ENCODE measurements around the gene DCAF10.

DNA sequence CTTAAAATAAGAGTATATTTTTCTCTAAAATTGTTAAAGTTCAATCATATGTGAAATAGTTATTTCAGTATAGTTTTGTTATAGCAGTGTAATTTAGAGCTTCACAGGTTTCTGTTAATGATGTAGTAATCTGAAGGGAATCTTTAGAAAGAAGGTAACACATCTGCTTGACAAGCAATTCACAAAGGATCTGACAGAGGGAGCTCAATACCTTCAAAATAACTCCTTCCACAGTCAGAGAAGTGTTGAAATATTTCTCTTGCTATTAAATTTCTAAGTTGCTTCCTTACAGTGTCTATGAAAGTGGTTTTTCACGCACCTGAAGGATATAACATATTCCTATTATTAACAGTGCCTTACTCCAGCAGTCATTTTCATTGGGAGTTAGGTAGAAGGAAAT, 58.4 kb downstream of the DCAF10 start:
- TF ChIP-seq, protein P1, sequence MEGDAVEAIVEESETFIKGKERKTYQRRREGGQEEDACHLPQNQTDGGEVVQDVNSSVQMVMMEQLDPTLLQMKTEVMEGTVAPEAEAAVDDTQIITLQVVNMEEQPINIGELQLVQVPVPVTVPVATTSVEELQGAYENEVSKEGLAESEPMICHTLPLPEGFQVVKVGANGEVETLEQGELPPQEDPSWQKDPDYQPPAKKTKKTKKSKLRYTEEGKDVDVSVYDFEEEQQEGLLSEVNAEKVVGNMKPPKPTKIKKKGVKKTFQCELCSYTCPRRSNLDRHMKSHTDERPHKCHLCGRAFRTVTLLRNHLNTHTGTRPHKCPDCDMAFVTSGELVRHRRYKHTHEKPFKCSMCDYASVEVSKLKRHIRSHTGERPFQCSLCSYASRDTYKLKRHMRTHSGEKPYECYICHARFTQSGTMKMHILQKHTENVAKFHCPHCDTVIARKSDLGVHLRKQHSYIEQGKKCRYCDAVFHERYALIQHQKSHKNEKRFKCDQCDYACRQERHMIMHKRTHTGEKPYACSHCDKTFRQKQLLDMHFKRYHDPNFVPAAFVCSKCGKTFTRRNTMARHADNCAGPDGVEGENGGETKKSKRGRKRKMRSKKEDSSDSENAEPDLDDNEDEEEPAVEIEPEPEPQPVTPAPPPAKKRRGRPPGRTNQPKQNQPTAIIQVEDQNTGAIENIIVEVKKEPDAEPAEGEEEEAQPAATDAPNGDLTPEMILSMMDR (IDR thresholded peaks at IDR 0.05; ENCODE audit: low read depth, low read length, missing input control) = no peak
- TF ChIP-seq, protein P2, sequence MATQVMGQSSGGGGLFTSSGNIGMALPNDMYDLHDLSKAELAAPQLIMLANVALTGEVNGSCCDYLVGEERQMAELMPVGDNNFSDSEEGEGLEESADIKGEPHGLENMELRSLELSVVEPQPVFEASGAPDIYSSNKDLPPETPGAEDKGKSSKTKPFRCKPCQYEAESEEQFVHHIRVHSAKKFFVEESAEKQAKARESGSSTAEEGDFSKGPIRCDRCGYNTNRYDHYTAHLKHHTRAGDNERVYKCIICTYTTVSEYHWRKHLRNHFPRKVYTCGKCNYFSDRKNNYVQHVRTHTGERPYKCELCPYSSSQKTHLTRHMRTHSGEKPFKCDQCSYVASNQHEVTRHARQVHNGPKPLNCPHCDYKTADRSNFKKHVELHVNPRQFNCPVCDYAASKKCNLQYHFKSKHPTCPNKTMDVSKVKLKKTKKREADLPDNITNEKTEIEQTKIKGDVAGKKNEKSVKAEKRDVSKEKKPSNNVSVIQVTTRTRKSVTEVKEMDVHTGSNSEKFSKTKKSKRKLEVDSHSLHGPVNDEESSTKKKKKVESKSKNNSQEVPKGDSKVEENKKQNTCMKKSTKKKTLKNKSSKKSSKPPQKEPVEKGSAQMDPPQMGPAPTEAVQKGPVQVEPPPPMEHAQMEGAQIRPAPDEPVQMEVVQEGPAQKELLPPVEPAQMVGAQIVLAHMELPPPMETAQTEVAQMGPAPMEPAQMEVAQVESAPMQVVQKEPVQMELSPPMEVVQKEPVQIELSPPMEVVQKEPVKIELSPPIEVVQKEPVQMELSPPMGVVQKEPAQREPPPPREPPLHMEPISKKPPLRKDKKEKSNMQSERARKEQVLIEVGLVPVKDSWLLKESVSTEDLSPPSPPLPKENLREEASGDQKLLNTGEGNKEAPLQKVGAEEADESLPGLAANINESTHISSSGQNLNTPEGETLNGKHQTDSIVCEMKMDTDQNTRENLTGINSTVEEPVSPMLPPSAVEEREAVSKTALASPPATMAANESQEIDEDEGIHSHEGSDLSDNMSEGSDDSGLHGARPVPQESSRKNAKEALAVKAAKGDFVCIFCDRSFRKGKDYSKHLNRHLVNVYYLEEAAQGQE (IDR thresholded peaks at IDR 0.05) = no peak
- TF ChIP-seq NR2F2 (IDR thresholded peaks at IDR 0.05) = no peak
- TF ChIP-seq RAD21 (IDR thresholded peaks at IDR 0.05) = peak in 1 of 2 donors; percentile 8
- TF ChIP-seq FOXA1 (IDR thresholded peaks at IDR 0.05) = no peak
- TF ChIP-seq, protein P3, sequence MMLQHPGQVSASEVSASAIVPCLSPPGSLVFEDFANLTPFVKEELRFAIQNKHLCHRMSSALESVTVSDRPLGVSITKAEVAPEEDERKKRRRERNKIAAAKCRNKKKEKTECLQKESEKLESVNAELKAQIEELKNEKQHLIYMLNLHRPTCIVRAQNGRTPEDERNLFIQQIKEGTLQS (IDR thresholded peaks at IDR 0.05) = no peak
- TF ChIP-seq GABPA (IDR thresholded peaks at IDR 0.05 in 1 of 2, conservative IDR thresholded peaks at IDR 0.05 in 1 of 2) = no peak
- no peak for TF ChIP-seq TAF1 (conservative IDR thresholded peaks at IDR 0.05)
- TF ChIP-seq, protein P4, sequence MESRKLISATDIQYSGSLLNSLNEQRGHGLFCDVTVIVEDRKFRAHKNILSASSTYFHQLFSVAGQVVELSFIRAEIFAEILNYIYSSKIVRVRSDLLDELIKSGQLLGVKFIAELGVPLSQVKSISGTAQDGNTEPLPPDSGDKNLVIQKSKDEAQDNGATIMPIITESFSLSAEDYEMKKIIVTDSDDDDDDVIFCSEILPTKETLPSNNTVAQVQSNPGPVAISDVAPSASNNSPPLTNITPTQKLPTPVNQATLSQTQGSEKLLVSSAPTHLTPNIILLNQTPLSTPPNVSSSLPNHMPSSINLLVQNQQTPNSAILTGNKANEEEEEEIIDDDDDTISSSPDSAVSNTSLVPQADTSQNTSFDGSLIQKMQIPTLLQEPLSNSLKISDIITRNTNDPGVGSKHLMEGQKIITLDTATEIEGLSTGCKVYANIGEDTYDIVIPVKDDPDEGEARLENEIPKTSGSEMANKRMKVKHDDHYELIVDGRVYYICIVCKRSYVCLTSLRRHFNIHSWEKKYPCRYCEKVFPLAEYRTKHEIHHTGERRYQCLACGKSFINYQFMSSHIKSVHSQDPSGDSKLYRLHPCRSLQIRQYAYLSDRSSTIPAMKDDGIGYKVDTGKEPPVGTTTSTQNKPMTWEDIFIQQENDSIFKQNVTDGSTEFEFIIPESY (IDR thresholded peaks at IDR 0.05) = no peak
- TF ChIP-seq EGR1 (IDR thresholded peaks at IDR 0.05; ENCODE audit: low read depth in 2 of 2) = no peak

All from liver (tissue), 3 donors.